ENCODE results near the gene MKX.

Gene MKX

DNA sequence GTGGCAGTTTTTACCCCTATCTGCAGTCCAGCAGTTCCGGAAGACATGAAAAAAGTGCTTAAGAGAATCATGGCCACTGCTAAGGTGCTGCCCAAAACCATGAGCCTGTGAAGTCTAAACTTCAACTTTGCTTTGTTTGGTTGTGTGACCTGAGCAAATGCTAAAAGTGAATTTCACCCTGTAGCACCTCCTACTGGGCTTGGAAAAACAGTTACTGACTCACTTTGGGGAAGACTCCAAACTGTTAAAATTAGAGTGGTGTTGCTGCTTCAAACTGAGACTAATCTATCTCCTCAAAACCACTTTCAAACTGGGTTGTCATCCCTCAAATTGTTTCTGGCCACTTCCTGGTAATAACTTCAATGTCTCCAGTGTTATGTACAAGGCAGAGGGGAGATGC is 21.3 kb downstream of the MKX start:
- TF ChIP-seq, protein P1, sequence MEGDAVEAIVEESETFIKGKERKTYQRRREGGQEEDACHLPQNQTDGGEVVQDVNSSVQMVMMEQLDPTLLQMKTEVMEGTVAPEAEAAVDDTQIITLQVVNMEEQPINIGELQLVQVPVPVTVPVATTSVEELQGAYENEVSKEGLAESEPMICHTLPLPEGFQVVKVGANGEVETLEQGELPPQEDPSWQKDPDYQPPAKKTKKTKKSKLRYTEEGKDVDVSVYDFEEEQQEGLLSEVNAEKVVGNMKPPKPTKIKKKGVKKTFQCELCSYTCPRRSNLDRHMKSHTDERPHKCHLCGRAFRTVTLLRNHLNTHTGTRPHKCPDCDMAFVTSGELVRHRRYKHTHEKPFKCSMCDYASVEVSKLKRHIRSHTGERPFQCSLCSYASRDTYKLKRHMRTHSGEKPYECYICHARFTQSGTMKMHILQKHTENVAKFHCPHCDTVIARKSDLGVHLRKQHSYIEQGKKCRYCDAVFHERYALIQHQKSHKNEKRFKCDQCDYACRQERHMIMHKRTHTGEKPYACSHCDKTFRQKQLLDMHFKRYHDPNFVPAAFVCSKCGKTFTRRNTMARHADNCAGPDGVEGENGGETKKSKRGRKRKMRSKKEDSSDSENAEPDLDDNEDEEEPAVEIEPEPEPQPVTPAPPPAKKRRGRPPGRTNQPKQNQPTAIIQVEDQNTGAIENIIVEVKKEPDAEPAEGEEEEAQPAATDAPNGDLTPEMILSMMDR (IDR thresholded peaks at IDR 0.05; ENCODE audit: borderline replicate concordance, control extremely low read depth, extremely low read depth, insufficient read depth, missing control alignments): no peak
- in situ Hi-C loops (cut with MboI; ENCODE audit: low sequenced_read_pairs, unreplicated experiment): no loop called here
- no peak for DNase-seq (ENCODE audit: low spot score)

DNA sequence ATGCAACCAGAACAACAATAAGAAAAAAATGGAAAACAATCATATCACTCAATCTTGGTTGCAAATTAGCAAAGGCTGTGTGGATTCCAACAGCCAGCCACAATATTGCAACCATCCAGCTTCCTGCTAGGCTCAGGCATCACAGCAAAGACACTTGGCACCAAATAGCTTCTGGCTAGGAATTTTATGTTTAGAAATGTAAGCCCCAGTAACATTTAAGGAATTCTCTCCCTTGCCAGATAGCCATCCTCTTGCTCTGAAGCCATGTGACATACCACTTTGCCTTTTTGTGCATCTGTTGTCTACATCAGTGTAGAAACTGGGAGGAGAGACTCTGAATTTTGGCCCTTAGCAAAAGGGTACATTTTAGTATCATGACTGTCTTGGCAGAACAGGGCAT is 22.2 kb downstream of the MKX start:
- TF ChIP-seq, protein P1 (IDR thresholded peaks at IDR 0.05; ENCODE audit: borderline replicate concordance, control extremely low read depth, extremely low read depth, insufficient read depth, missing control alignments): no peak
- DNase-seq (ENCODE audit: low spot score): no peak
- in situ Hi-C loops (cut with MboI; ENCODE audit: low sequenced_read_pairs, unreplicated experiment): no loop called here

DNA sequence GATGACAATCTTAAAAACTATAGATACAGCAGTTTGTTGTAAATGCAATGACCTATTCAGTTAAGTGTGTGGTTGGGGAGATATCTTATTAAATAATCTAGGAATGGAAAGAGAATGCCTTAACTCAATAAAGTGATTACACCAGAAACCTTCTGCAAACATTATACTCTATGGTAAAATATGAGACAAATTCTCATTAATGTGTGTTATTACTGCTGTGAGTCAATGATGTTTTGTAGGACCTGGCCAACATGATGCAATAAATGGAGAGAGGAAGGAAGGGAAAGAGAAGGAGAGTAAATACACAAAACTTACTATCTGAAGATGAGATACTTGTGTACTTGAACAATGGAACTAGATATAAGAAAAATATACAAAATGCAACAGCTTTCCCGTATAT is 25.1 kb downstream of the MKX start:
- TF ChIP-seq, protein P1 (IDR thresholded peaks at IDR 0.05; ENCODE audit: borderline replicate concordance, control extremely low read depth, extremely low read depth, insufficient read depth, missing control alignments): no peak
- no peak for DNase-seq (ENCODE audit: low spot score)
- in situ Hi-C loops (cut with MboI; ENCODE audit: low sequenced_read_pairs, unreplicated experiment): no loop called here

DNA sequence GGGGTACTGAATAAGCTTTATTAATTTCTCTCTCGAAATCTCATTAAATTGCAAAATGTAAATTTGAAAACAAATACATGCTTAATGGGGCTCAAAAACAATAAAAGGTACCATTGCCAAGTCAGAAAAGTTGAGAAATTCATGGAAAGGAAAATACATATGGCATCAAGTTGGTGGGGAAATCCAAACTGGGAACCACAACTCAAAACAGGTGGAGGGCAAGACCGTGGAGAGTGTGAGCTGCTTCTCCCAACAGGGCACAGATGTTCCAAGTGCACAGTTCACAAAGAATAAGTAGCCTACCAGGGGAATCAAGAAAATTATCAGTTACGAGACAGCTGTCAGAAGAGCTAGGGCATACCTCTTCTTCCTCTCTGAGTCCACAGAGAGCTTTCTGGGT is 26.6 kb downstream of the MKX start:
- in situ Hi-C loops (cut with MboI; ENCODE audit: low sequenced_read_pairs, unreplicated experiment): no loop called here
- no peak for DNase-seq (ENCODE audit: low spot score)
- TF ChIP-seq, protein P1 (IDR thresholded peaks at IDR 0.05; ENCODE audit: borderline replicate concordance, control extremely low read depth, extremely low read depth, insufficient read depth, missing control alignments): no peak

DNA sequence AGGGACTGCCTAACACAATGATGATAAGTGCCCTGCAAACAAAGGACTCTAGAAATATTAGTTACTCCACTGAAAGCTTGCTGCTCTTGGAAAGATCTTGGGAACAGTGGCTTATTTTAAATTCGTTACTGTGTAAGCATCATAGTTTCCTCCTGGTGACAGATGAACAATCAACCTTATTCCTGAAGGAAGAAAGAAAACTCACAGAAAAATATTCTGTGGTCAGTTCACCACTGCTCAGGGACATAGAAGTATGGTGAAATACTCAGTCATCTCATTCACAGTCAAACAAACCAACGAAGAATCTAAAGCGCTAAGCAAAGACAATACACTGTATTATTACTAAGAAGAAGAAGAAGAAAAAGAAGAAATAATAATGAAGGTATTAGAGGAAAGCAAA is 27.8 kb downstream of the MKX start:
- TF ChIP-seq, protein P1 (IDR thresholded peaks at IDR 0.05; ENCODE audit: borderline replicate concordance, control extremely low read depth, extremely low read depth, insufficient read depth, missing control alignments): no peak
- no peak for DNase-seq (ENCODE audit: low spot score)
- in situ Hi-C loops (cut with MboI; ENCODE audit: low sequenced_read_pairs, unreplicated experiment): no loop called here

DNA sequence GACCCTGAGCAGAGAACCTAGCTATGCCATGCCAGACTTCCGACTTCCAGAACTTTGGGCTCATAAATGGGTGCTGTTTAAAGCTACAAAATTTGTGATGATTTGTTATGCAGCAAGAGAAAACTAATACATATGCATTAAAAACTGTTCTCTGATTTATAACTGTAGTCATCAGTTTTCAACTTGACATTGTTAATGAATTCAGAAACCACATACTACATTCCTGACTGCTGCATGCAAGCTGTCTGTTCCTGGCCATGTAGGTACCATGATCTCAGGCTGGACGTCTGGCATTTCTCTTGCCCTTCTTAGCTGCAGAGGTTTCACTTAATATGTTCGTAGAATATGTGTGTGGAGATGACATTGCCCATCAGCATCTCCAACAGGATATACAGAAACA is 28.4 kb downstream of the MKX start:
- TF ChIP-seq, protein P1 (IDR thresholded peaks at IDR 0.05; ENCODE audit: borderline replicate concordance, control extremely low read depth, extremely low read depth, insufficient read depth, missing control alignments): no peak
- no peak for DNase-seq (ENCODE audit: low spot score)
- in situ Hi-C loops (cut with MboI; ENCODE audit: low sequenced_read_pairs, unreplicated experiment): no loop called here

DNA sequence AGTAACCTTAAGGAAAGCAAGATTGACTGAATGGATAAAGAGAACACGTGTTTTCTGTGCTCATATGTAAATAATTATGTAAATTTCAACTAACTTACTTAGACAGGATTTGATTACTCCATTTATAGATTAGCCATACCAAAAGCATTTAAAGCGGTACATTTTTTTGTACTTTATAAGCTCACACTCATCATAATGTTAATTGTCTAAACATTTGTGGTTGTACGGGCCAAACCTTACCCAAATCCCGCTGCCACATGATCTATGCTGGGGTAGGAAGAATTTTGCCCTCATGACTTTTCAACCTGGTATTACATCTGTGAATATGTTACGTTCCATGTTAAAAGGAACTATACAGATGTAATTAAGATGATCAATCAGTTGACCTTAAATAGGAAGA is 29.1 kb downstream of the MKX start:
- DNase-seq (ENCODE audit: low spot score): no peak
- in situ Hi-C loops (cut with MboI; ENCODE audit: low sequenced_read_pairs, unreplicated experiment): no loop called here
- TF ChIP-seq, protein P1 (IDR thresholded peaks at IDR 0.05; ENCODE audit: borderline replicate concordance, control extremely low read depth, extremely low read depth, insufficient read depth, missing control alignments): no peak

Data from GM13976 (cell line).